Renal cortical epithelial cell (primary cell): ENCODE data around the gene FBXO38. TPM values are rescaled to one million over a fixed set of nuclear protein-coding genes. Genes with fewer than 3 reads are reported as not detected.
A peak's percentile ranks its signal among the peaks of the same experiment; 100 is the strongest.
"Not testable (repeated sequence)": the region's sequence is repeated elsewhere in the genome, so short reads cannot be mapped to it uniquely, and the experiment has no call there.

Experiments used
- DNase-seq: peaks from one replicate; pipeline ENCODE4 v3.0.0-alpha.2; 2011; ENCODE audit warnings: low read depth
- total RNA-seq: library from RNA; depleted of rRNA; stranded (reverse); fragments of >200 nt; gene quantifications from 2 replicates; pipeline ENCODE4 v1.2.3, GENCODE V29; 2014

The FBXO38 gene
- total RNA-seq, 1 donor from 2014 or later, result 68.3 TPM

- no peak for DNase-seq
Observed at GRCh38 chr5:148426514-148426913, 42.8 kb downstream of the FBXO38 start.

- DNase-seq, result no peak
Observed at GRCh38 chr5:148427370-148428042, 43.7 kb downstream of the FBXO38 start.

GRCh38 chr5:148428848-148429247, 45.1 kb downstream of the FBXO38 start:
- DNase-seq, result no peak

GRCh38 chr5:148433826-148434225, 50.1 kb downstream of the FBXO38 start:
- DNase-seq, result no peak

DNA sequence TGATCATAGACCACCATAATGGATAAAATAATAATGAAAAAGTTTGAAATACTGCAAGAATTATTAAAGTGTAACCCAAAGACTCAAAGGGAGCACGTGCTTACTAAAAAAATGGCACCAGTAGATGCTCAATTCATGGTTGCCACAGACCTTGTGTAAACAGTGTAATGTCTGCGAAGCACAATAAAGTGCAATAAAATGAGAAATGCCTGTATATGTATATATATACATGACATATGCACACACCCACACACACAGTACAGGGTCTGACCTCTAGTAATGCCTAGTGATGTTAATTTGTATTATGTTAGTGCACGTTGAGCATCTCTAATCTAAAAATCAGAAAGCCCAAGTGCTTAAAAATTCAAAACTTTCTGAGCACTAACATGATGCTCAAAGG, 52.3 kb downstream of the FBXO38 start:
- no peak for DNase-seq

DNA sequence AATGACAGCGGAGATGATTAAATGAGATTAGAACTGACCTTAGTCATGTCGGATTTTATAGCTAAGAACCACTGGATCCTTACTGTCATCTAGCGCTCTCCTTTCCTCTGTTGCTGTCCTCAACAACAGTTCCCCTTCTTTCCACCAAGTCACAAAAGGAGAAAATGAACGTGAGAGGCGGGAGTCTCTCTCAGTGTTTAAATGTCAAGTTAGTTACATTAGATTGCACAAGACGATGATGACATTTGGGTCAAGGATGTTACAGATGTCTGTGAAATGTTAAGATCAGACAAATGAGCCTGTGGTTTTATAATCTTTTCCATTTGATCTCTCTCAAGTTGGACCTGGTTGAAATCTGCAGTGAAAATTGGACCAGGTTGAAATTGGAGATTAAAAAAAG, 53.5 kb downstream of the FBXO38 start:
- DNase-seq, result no peak

DNA sequence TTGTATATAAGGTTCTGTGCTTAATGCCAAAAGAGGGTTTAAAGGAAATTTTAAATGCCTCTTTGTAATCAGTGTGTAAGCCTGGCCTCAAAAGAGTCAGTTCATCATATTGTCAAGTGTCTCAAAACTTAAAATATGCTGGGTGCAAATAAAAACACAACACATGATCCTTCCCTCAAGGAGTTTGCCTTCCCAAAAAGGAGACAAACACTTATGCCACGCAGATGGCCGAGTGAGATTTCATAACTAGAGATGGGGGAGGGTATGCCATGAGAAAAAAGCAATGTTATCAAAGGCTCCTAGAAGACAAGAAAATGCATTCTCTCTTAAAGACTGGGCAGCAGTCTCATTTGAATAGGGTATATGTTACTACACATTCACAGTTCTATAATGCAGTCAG, 55.2 kb downstream of the FBXO38 start:
- DNase-seq, result no peak

GRCh38 chr5:148443241-148443640, 59.5 kb downstream of the FBXO38 start:
- DNase-seq, result no peak

DNA sequence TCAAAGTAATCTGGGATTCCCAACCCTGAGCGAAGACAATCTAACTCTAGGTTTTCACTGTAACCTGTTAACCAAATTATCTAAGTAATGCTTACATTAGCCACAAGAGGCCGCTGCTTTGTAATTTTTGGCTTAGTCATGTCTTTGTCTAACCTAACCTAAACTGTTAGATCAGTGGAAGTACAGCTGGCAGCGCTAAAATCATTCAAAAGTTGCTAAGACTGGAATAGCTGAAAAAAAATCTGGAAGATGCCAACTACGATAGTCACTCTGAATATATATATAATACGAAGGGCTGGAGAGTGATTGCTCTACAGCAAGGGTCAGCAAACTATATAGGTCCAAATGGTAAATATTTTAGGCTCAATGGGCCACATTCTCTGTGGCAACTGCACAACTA, 60.2 kb downstream of the FBXO38 start:
- peak; percentile 73 for DNase-seq

GRCh38 chr5:148445578-148445977, 61.8 kb downstream of the FBXO38 start:
- DNase-seq, result no peak

DNA sequence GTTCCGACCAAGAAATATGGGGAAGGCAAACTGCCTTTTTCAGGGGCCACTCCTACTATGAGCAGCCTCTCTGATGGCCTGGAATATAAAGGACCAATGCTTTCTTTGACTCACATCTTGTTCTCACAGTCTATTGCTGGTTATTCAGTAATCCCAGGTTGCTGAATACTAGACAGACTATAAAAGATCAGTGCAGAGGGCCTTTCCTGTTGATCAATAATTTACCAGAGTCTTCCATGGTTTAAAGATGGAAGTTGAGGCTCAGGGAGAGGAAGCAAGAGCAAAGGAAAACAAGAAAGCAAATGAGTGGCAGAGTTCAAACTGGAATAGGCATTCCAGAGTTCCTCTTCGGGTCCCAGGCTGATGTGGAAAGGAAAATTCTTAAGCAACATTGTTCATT, 62.9 kb downstream of the FBXO38 start:
- peak; percentile 95 for DNase-seq

DNA sequence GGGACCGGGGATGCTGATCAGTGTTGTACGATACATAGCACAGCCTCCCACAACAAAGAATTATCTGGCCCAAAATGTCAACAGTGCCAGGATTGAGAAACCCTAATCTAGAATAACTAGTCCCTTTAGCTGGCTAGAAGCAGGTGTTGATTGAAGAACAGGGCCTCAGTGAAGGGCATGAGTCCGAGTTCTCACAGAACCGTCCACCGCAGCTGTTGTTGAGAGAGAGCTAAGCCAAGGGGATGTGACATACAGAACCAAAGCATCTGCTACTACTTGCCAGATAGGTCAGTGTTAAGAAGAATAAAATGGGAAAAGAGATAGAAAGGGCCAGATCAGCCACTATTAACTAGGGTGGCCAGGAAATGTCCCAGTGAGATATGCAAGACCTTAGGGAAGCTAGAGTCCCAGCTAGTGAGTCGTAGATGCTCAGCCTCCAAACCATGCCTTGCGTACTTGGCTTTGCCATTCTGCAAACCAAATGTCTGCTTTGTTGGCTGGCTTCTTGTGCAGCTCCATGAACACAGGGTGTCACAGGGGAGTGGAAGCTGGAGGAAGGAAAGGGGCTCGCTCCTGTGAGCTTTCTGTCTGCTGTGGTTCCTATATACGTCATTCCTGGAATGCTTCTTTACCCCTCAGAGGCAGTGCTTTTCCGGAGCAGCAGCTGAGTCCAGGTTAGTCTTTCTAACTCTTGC, 68.9 kb downstream of the FBXO38 start:
- DNase-seq, result no peak

DNA sequence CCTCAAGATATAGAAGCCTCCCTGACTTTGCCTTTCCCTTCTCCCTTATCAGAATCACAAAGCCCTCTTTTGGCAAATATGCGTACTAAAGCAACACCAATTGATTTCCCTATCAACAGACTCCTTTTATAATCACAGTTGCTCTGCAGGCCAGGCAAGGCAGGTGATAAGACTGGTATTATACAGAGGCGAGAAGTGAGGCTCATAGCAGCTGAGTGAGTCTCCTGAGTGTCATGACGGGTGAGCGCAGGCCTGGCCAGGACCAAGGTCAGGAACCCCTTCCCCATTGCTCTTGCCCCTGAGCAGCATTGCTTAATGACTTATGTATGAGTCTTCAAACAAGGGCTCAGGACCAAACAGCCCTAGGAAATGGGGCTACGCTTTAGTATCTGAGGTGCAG, 70.8 kb downstream of the FBXO38 start:
- DNase-seq, result no peak

GRCh38 chr5:148455185-148455584, 71.4 kb downstream of the FBXO38 start:
- peak; percentile 86 for DNase-seq

DNA sequence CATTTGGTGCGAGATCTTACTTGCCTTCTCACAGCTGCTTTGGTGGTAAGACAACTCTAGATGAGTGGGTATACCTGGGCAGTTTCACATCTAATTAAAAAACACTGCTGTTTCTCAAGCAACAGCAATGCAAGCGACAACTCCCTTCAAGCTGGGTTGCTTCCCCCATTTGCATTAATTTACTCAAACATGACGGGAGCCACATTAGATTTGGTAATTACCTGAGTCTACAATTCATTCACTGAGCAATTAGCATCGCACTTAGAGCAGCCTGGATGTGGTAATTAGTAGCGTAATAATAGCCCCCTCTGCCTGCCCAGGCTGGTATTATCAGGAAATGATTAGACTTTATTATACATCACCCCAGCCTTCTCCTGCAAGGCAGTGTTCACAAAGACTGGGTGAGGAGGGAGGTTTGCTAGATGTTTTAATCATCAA, 73.4 kb downstream of the FBXO38 start:
- peak; percentile 67 for DNase-seq

GRCh38 chr5:148458036-148458888, 74.5 kb downstream of the FBXO38 start:
- DNase-seq, result no peak

DNA sequence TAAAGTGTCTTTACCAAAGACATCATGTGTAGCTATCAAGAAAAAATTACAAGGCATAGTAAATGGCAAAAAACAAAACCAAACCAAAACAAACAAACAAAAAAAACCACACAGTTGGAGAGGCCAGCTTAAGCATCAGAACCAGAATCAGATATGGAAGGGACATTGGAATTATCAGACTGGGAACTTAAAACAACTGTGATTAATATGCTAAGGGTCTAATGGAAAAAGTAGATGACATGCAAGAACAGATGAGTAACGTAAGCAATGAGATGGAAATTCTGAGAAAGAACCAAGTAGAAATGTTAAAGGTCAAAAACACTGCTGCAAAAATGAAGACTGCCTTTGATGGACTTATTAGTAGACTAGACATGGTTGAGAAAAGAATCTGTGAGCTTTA, 75.9 kb downstream of the FBXO38 start:
- no peak for DNase-seq

DNA sequence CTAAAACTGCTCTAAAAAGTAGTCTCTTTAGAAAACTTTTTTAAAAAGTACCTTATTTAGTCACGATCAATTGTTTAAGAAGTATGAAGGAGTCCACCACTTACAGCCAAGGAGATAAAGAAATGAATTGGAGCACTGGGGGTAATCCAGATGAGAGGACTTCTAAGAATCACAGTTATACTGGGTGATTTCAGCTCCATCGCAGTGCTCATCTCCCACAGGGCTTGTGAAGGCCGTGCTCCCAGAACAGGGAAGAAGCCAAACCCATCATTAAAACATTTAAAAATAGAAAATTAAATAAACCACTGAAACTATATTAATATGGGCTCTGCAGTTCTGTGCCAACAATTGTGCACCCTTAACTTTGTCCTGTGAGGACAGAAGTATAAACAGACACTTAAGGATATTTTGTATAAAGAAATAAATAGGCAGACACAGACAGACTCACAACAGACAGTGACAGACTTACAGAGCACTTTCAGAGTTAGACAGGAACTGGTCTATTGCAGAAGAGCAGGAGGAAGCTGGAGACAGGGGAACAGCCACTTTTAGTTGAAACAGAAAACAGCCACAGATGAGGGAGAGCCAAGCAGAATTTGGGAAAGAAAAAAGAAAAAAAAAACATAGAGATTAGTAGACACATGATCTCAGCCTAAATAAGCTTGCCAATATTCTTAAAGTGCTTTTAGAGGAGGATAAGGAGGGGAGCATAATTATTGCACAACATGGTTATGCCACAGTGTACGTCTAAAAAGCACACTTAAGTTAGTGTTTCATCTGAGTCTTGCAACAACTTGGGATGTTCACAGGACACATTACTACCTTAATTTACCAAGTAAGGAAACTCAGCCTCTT, 81.8 kb downstream of the FBXO38 start:
- DNase-seq, result no peak

- no peak for DNase-seq
Observed at GRCh38 chr5:148466236-148466580, 82.5 kb downstream of the FBXO38 start.

DNA sequence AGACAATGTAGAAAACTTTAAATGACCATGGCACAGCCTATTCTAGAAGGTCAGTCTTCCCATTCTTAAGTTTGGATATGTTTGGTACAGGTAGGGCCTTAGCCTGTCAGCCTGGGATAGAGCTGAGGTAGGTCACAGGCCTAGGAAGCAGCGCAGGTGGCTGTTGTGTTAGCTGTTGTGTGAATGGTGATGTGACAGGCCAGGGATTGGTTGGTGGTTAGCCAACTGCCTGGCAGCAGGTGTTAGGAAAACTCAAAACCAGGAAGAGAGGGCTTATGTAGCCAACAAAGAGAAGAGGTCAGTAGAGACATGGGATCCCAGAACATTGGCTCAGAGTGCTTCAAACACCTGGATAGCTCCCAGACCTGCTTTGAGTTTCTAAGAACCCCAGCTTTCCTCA, 84.2 kb downstream of the FBXO38 start:
- DNase-seq, result no peak

DNA sequence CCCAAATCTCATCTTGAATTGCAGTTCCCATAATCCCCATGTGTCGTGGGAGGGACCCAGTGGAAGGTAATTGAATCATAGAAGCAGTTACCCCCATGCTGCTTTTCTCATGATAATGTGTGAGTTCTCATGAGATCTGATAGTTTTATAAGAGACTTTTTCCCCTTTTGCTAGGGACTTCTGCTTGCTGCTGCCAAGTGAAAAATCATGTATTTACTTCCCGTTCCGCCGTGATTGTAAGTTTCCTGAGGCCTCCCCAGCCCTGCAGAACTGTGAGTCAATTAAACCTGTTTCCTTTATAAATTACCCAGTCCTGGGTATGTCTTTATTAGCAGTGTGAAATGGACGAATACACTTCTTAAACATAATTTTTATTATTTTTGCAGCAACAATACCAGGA, 85.0 kb downstream of the FBXO38 start:
- DNase-seq, result not testable (repeated sequence)

DNA sequence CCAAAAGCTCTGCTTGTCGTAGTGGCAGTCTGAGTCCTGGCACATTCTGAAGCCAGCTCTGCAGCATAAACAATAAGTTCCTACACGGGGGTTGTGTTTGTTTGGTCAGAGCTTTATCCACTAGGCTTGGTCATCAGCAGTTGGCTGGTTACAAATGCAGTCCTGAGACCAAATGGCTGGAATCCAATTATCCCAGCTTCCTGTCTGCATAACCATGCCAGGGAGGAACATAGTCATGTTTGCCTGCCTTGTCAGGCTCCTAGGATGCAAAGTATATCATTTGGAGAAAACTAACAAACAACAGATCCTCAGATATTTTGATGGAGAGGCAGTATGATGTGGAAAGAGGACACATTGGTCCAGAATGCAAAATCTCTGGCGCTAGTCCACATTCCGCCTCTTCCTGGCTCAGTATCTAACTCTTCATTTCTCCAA, 85.8 kb downstream of the FBXO38 start:
- peak; percentile 60 for DNase-seq
